ENCODE measurements around the gene THRB.

- TF ChIP-seq POLR2A (IDR thresholded peaks at IDR 0.05; ENCODE audit: low read depth, low read length) (no peak), POLR2AphosphoS5 (IDR thresholded peaks at IDR 0.05; ENCODE audit: low read depth, low read length) (no peak), TAF1 (IDR thresholded peaks at IDR 0.05; ENCODE audit: low read depth, low read length) (no peak)
Observed at GRCh38 chr3:24129549-24129948, 365.1 kb downstream of the THRB start.
